GM12865 (cell line): ENCODE data around the gene PLA2G4B.

Experiments used
- DNase-seq: peaks from one replicate; pipeline ENCODE4 v3.0.0; 2010; ENCODE audit warnings: low read depth
- H3K4me3 ChIP-seq: 2 replicates; pipeline ENCODE4 v1.5.1; 2011; ENCODE audit warnings: mild to moderate bottlenecking, low read depth, low read length, control low read depth
- CTCF ChIP-seq: IDR thresholded peaks from 2 replicates; pipeline ENCODE4 v1.5.1; 2011; ENCODE audit warnings: low read length, control low read depth, low read depth, inconsistent platforms; ENCODE audit not compliant: insufficient read depth; ENCODE audit errors: missing control alignments

Gene PLA2G4B

GRCh38 chr15:41809121-41809520 lies 29.5 kb upstream of the PLA2G4B start:
- no peak for DNase-seq
- TF ChIP-seq CTCF, result no peak
- no peak overlapping the region for H3K4me3 ChIP-seq

- DNase-seq, result no peak
- no peak for TF ChIP-seq CTCF
- no peak overlapping the region for H3K4me3 ChIP-seq
These were observed 29.0 kb upstream of the PLA2G4B start for GRCh38 chr15:41809526-41810220.

- TF ChIP-seq CTCF, result no peak
- no peak for DNase-seq
These were observed 27.8 kb upstream of the PLA2G4B start for GRCh38 chr15:41810651-41811431.

GRCh38 chr15:41811432-41812195 lies 27.0 kb upstream of the PLA2G4B start:
- H3K4me3 ChIP-seq, result no peak overlapping the region
- DNase-seq, result peak; percentile 81
- TF ChIP-seq CTCF, result peak; percentile 94

More at GRCh38 chr15:41810651-41811431, 27.8 kb upstream of the PLA2G4B start:
- no peak overlapping the region for H3K4me3 ChIP-seq

GRCh38 chr15:41812820-41813375 lies 25.7 kb upstream of the PLA2G4B start:
- H3K4me3 ChIP-seq, result no peak overlapping the region
- DNase-seq, result no peak
- no peak for TF ChIP-seq CTCF

- no peak for TF ChIP-seq CTCF
- DNase-seq, result no peak
- no peak overlapping the region for H3K4me3 ChIP-seq
These were observed 25.2 kb upstream of the PLA2G4B start for GRCh38 chr15:41813426-41813825.
